ENCODE measurements around the gene EPS8. TPM values are rescaled to one million over a fixed set of nuclear protein-coding genes. Genes with fewer than 3 reads are reported as not detected.

Gene EPS8
- total and polyA plus RNA-seq, 2 experiments from 2014 or later = 43.1 to 83.2 TPM

- Histone ChIP-seq H3K36me3 (replicated peaks; ENCODE audit: insufficient read depth, low read depth) (no peaks in the 10 kb centered on the region), H3K27ac (no peak overlapping the region), H3K79me2 (no peaks in the 10 kb centered on the region), H3K4me2 (no peak overlapping the region), H3K9me3 (ENCODE audit: low read depth) (no peaks in the 10 kb centered on the region), H3K4me1 (ENCODE audit: insufficient read depth) (peaks cover 13% of the 10 kb centered on the region), H2AFZ (no peak overlapping the region), H3K4me3 (no peak overlapping the region), H3K9me2 (replicated peaks; ENCODE audit: insufficient read depth) (no peaks in the 10 kb centered on the region), H4K20me1 (ENCODE audit: insufficient read depth, poor library complexity, severe bottlenecking) (no peaks in the 10 kb centered on the region), H3K27me3 (no peaks in the 10 kb centered on the region)
- no peak for DNase-seq (ENCODE audit: low spot score)
- 75% methylated on average over 3 of the region's 3 CpGs for WGBS (ENCODE audit: low lambda C conversion rate, missing lambda C conversion rate)
- TF ChIP-seq EZH2 (IDR thresholded peaks at IDR 0.05; ENCODE audit: borderline replicate concordance) (no peak), EZH2phosphoT487 (IDR thresholded peaks at IDR 0.05; ENCODE audit: low read depth, severe bottlenecking, unreplicated experiment) (no peak), CTCF (IDR thresholded peaks at IDR 0.05; ENCODE audit: poor library complexity) (no peak)
Measured at GRCh38 chr12:15800278-15800677, 11.1 kb upstream of the EPS8 start.

GRCh38 chr12:15797818-15798217 is 8.6 kb upstream of the EPS8 start:
- Histone ChIP-seq H3K27ac (no peak overlapping the region), H3K9me2 (replicated peaks; ENCODE audit: insufficient read depth) (no peaks in the 10 kb centered on the region), H3K79me2 (no peaks in the 10 kb centered on the region), H4K20me1 (ENCODE audit: insufficient read depth, poor library complexity, severe bottlenecking) (no peaks in the 10 kb centered on the region), H3K27me3 (no peaks in the 10 kb centered on the region), H3K36me3 (replicated peaks; ENCODE audit: insufficient read depth, low read depth) (no peaks in the 10 kb centered on the region), H3K4me3 (no peak overlapping the region), H2AFZ (no peak overlapping the region), H3K9me3 (ENCODE audit: low read depth) (no peaks in the 10 kb centered on the region), H3K4me1 (ENCODE audit: insufficient read depth) (peaks cover 13% of the 10 kb centered on the region), H3K4me2 (no peak overlapping the region)
- 69% methylated on average over 3 of the region's 3 CpGs for WGBS (ENCODE audit: low lambda C conversion rate, missing lambda C conversion rate)
- no peak for TF ChIP-seq EZH2 (IDR thresholded peaks at IDR 0.05; ENCODE audit: borderline replicate concordance)
- no peak for DNase-seq (ENCODE audit: low spot score)

- Histone ChIP-seq H3K4me2 (no peak overlapping the region), H2AFZ (no peak overlapping the region), H3K79me2 (no peaks in the 10 kb centered on the region), H3K27me3 (no peaks in the 10 kb centered on the region), H3K27ac (no peak overlapping the region), H3K4me3 (no peak overlapping the region), H3K9me3 (ENCODE audit: low read depth) (no peaks in the 10 kb centered on the region), H3K36me3 (replicated peaks; ENCODE audit: insufficient read depth, low read depth) (no peaks in the 10 kb centered on the region), H3K9me2 (replicated peaks; ENCODE audit: insufficient read depth) (no peaks in the 10 kb centered on the region), H4K20me1 (ENCODE audit: insufficient read depth, poor library complexity, severe bottlenecking) (no peaks in the 10 kb centered on the region), H3K4me1 (ENCODE audit: insufficient read depth) (peaks cover 13% of the 10 kb centered on the region)
- 83% methylated on average over 4 of the region's 4 CpGs for WGBS (ENCODE audit: low lambda C conversion rate, missing lambda C conversion rate)
- no peak for DNase-seq (ENCODE audit: low spot score)
- TF ChIP-seq CTCF (IDR thresholded peaks at IDR 0.05; ENCODE audit: poor library complexity) (no peak), EZH2phosphoT487 (IDR thresholded peaks at IDR 0.05; ENCODE audit: low read depth, severe bottlenecking, unreplicated experiment) (no peak), EZH2 (IDR thresholded peaks at IDR 0.05; ENCODE audit: borderline replicate concordance) (no peak)
Measured at GRCh38 chr12:15796493-15797141, 7.4 kb upstream of the EPS8 start.

GRCh38 chr12:15794836-15795235 is 5.6 kb upstream of the EPS8 start:
- H3K4me1 ChIP-seq (ENCODE audit: insufficient read depth) = peaks cover 17% of the 10 kb centered on the region
- no peak for TF ChIP-seq EZH2phosphoT487 (IDR thresholded peaks at IDR 0.05; ENCODE audit: low read depth, severe bottlenecking, unreplicated experiment)
- no peak for TF ChIP-seq CTCF (IDR thresholded peaks at IDR 0.05; ENCODE audit: poor library complexity)
- TF ChIP-seq EZH2 (IDR thresholded peaks at IDR 0.05; ENCODE audit: borderline replicate concordance) = no peak
- H3K27me3 ChIP-seq = no peaks in the 10 kb centered on the region
- no peaks in the 10 kb centered on the region for H3K9me3 ChIP-seq (ENCODE audit: low read depth)
- H4K20me1 ChIP-seq (ENCODE audit: insufficient read depth, poor library complexity, severe bottlenecking) = no peaks in the 10 kb centered on the region
- no peak for DNase-seq (ENCODE audit: low spot score)
- no peaks in the 10 kb centered on the region for H3K9me2 ChIP-seq (replicated peaks; ENCODE audit: insufficient read depth)
- H3K36me3 ChIP-seq (replicated peaks; ENCODE audit: insufficient read depth, low read depth) = no peaks in the 10 kb centered on the region
- H3K27ac ChIP-seq = no peak overlapping the region
- no peak overlapping the region for H2AFZ ChIP-seq
- H3K4me3 ChIP-seq = no peak overlapping the region
- no peak overlapping the region for H3K4me2 ChIP-seq
- WGBS (ENCODE audit: low lambda C conversion rate, missing lambda C conversion rate) = 90% methylated on average over 1 of the region's 1 CpG
- H3K79me2 ChIP-seq = no peaks in the 10 kb centered on the region
